ENCODE results near the gene AGAP1.

GRCh38 chr2:235592430-235592829 lies 98.6 kb downstream of the AGAP1 start:
- TF ChIP-seq, protein P1, sequence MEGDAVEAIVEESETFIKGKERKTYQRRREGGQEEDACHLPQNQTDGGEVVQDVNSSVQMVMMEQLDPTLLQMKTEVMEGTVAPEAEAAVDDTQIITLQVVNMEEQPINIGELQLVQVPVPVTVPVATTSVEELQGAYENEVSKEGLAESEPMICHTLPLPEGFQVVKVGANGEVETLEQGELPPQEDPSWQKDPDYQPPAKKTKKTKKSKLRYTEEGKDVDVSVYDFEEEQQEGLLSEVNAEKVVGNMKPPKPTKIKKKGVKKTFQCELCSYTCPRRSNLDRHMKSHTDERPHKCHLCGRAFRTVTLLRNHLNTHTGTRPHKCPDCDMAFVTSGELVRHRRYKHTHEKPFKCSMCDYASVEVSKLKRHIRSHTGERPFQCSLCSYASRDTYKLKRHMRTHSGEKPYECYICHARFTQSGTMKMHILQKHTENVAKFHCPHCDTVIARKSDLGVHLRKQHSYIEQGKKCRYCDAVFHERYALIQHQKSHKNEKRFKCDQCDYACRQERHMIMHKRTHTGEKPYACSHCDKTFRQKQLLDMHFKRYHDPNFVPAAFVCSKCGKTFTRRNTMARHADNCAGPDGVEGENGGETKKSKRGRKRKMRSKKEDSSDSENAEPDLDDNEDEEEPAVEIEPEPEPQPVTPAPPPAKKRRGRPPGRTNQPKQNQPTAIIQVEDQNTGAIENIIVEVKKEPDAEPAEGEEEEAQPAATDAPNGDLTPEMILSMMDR (IDR thresholded peaks at IDR 0.05): no peak
- TF ChIP-seq POLR2A (IDR thresholded peaks at IDR 0.05): no peak

All from uterus (tissue), 2 donors.